MM.1S (cell line): ENCODE measurements around the gene LSM7.

Experiments used
- DNase-seq: peaks from one replicate; pipeline ENCODE4 v3.0.0-alpha.2; 2015
- H2AFZ ChIP-seq: fragments of 300-600 bp; sonication (generic); 2 replicates; pipeline ENCODE4 v1.6.0; 2016; ENCODE audit warnings: antibody characterized with exemption, low read length
- H3F3A ChIP-seq: fragments of 300-600 bp; sonication (generic); 2 replicates; pipeline ENCODE4 v1.6.1; 2016; ENCODE audit warnings: mild to moderate bottlenecking, antibody characterized with exemption, low read length, moderate library complexity, mixed read lengths; ENCODE audit not compliant: insufficient read depth
- H3K27ac ChIP-seq: fragments of 300-600 bp; sonication (generic); 2 replicates; pipeline ENCODE4 v1.5.1; 2016; ENCODE audit warnings: mild to moderate bottlenecking, low read length
- H3K27me3 ChIP-seq: fragments of 300-600 bp; sonication (generic); replicated peaks from 2 replicates; pipeline ENCODE4 v1.6.0; 2016; ENCODE audit warnings: low read length; ENCODE audit not compliant: insufficient read depth
- H3K36me3 ChIP-seq: fragments of 300-600 bp; sonication (generic); replicated peaks from 2 replicates; pipeline ENCODE4 v1.6.1; 2016; ENCODE audit warnings: mild to moderate bottlenecking, low read length, mixed read lengths; ENCODE audit not compliant: insufficient read depth
- H3K4me1 ChIP-seq: fragments of 300-600 bp; sonication (generic); 2 replicates; pipeline ENCODE4 v1.6.1; 2016; ENCODE audit warnings: low read length, mixed read lengths
- H3K4me2 ChIP-seq: fragments of 300-600 bp; sonication (generic); 2 replicates; pipeline ENCODE4 v1.6.0; 2016; ENCODE audit warnings: low read depth, low read length
- H3K4me3 ChIP-seq: fragments of 300-600 bp; sonication (generic); 2 replicates; pipeline ENCODE4 v1.5.1; 2016; ENCODE audit warnings: low read length, mixed read lengths
- H3K79me2 ChIP-seq: fragments of 300-600 bp; sonication (generic); 2 replicates; pipeline ENCODE4 v1.6.1; 2016; ENCODE audit warnings: mixed run types, low read length, mixed read lengths
- H3K9ac ChIP-seq: fragments of 300-600 bp; sonication (generic); 2 replicates; pipeline ENCODE4 v1.6.1; 2016; ENCODE audit warnings: low read length, mixed read lengths
- H3K9me2 ChIP-seq: fragments of 300-600 bp; sonication (generic); replicated peaks from 2 replicates; pipeline ENCODE4 v1.6.1; 2016; ENCODE audit warnings: mild to moderate bottlenecking, low read length, mixed read lengths; ENCODE audit not compliant: insufficient read depth
- H3K9me3 ChIP-seq: fragments of 300-600 bp; sonication (generic); replicated peaks from 2 replicates; pipeline ENCODE4 v1.6.1; 2016; ENCODE audit warnings: mild to moderate bottlenecking, low read length, mixed read lengths; ENCODE audit not compliant: insufficient read depth
- H4K20me1 ChIP-seq: fragments of 300-600 bp; sonication (generic); 2 replicates; pipeline ENCODE4 v1.6.1; 2016; ENCODE audit warnings: mild to moderate bottlenecking, low read length, moderate library complexity, mixed read lengths; ENCODE audit not compliant: insufficient read depth
- EZH2 ChIP-seq: fragments of 300-600 bp; sonication (generic); optimal IDR thresholded peaks from 2 replicates; pipeline ENCODE3; 2017; ENCODE audit warnings: low read depth, mild to moderate bottlenecking, antibody characterized with exemption, low read length, mixed read lengths
- EZH2phosphoT487 ChIP-seq: fragments of 300-600 bp; sonication (generic); IDR thresholded peaks from 2 replicates; pipeline ENCODE4 v1.6.1; 2018; ENCODE audit warnings: antibody characterized with exemption, low read length
- TF ChIP-seq, protein P1 (sequence below): fragments of 300-600 bp; sonication (generic); IDR thresholded peaks from 2 replicates; pipeline ENCODE4 v1.5.1; 2016; ENCODE audit warnings: antibody characterized with exemption, low read length, mixed read lengths

The LSM7 gene

GRCh38 chr19:2315121-2315817 is 13.1 kb downstream of the LSM7 start:
- no peak overlapping the region for H3K9ac ChIP-seq
- peaks cover 50% of the 10 kb centered on the region for H3K27me3 ChIP-seq
- no peaks in the 10 kb centered on the region for H3K9me2 ChIP-seq
- H4K20me1 ChIP-seq = no peaks in the 10 kb centered on the region
- no peak overlapping the region for H2AFZ ChIP-seq
- no peaks in the 10 kb centered on the region for H3K36me3 ChIP-seq
- H3K4me2 ChIP-seq = no peak overlapping the region
- TF ChIP-seq, protein P1, sequence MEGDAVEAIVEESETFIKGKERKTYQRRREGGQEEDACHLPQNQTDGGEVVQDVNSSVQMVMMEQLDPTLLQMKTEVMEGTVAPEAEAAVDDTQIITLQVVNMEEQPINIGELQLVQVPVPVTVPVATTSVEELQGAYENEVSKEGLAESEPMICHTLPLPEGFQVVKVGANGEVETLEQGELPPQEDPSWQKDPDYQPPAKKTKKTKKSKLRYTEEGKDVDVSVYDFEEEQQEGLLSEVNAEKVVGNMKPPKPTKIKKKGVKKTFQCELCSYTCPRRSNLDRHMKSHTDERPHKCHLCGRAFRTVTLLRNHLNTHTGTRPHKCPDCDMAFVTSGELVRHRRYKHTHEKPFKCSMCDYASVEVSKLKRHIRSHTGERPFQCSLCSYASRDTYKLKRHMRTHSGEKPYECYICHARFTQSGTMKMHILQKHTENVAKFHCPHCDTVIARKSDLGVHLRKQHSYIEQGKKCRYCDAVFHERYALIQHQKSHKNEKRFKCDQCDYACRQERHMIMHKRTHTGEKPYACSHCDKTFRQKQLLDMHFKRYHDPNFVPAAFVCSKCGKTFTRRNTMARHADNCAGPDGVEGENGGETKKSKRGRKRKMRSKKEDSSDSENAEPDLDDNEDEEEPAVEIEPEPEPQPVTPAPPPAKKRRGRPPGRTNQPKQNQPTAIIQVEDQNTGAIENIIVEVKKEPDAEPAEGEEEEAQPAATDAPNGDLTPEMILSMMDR = no peak
- no peak for TF ChIP-seq EZH2
- TF ChIP-seq EZH2phosphoT487 = no peak
- DNase-seq = no peak
- no peaks in the 10 kb centered on the region for H3K4me1 ChIP-seq
- H3K9me3 ChIP-seq = no peaks in the 10 kb centered on the region
- H3K79me2 ChIP-seq = no peaks in the 10 kb centered on the region
- H3K27ac ChIP-seq = no peak overlapping the region
- H3K4me3 ChIP-seq = no peak overlapping the region
- H3F3A ChIP-seq = peaks cover 5% of the 10 kb centered on the region; the same call in 1 of the 2 replicates

GRCh38 chr19:2312820-2313501 is 15.4 kb downstream of the LSM7 start:
- Histone ChIP-seq H3K27ac (no peak overlapping the region), H3K36me3 (no peaks in the 10 kb centered on the region), H3K27me3 (peaks cover 71% of the 10 kb centered on the region), H3K4me1 (no peaks in the 10 kb centered on the region), H3K4me2 (no peak overlapping the region), H4K20me1 (no peaks in the 10 kb centered on the region), H3K9ac (no peak overlapping the region), H3K9me3 (no peaks in the 10 kb centered on the region), H3K9me2 (no peaks in the 10 kb centered on the region), H3K79me2 (no peaks in the 10 kb centered on the region), H3F3A (no peaks in the 10 kb centered on the region), H2AFZ (no peak overlapping the region), H3K4me3 (no peak overlapping the region)
- TF ChIP-seq EZH2phosphoT487 = no peak
- no peak for TF ChIP-seq EZH2
- TF ChIP-seq, protein P1 = no peak
- DNase-seq = no peak

GRCh38 chr19:2311093-2311492 is 17.3 kb downstream of the LSM7 start:
- Histone ChIP-seq H3K4me2 (no peak overlapping the region), H3K27ac (no peak overlapping the region), H4K20me1 (no peaks in the 10 kb centered on the region), H3K9me2 (no peaks in the 10 kb centered on the region), H3F3A (no peaks in the 10 kb centered on the region), H3K9ac (no peak overlapping the region), H3K4me1 (no peaks in the 10 kb centered on the region), H3K79me2 (no peaks in the 10 kb centered on the region), H3K4me3 (no peak overlapping the region), H2AFZ (no peak overlapping the region), H3K36me3 (no peaks in the 10 kb centered on the region), H3K27me3 (peaks cover 88% of the 10 kb centered on the region), H3K9me3 (no peaks in the 10 kb centered on the region)
- TF ChIP-seq, protein P1 = no peak
- TF ChIP-seq EZH2 (no peak), EZH2phosphoT487 (no peak)
- DNase-seq = no peak
